ENCODE measurements around the gene CAMK2G.

Gene CAMK2G

GRCh38 chr10:73878365-73878764 is 4.0 kb upstream of the CAMK2G start:
- no peak for DNase-seq

GRCh38 chr10:73877533-73878160 is 3.3 kb upstream of the CAMK2G start:
- DNase-seq, result no peak

GRCh38 chr10:73876971-73877370 is 2.6 kb upstream of the CAMK2G start:
- DNase-seq, result no peak

- no peak for DNase-seq
These were observed 2.2 kb upstream of the CAMK2G start for GRCh38 chr10:73876566-73876965.

- DNase-seq, result no peak
These were observed 1.8 kb upstream of the CAMK2G start for GRCh38 chr10:73876157-73876556.

GRCh38 chr10:73875139-73875475 is 752 bp upstream of the CAMK2G start:
- DNase-seq, result peak; percentile 22

GRCh38 chr10:73873838-73874215 is 528 bp downstream of the CAMK2G start:
- peak; percentile 34 for DNase-seq

- DNase-seq, result no peak
These were observed 1.1 kb downstream of the CAMK2G start for GRCh38 chr10:73873142-73873837.

- no peak for DNase-seq
These were observed 2.1 kb downstream of the CAMK2G start for GRCh38 chr10:73872190-73872710.

GRCh38 chr10:73871295-73872189 is 2.8 kb downstream of the CAMK2G start:
- no peak for DNase-seq

GRCh38 chr10:73868655-73869195 is 5.6 kb downstream of the CAMK2G start:
- no peak for DNase-seq

- DNase-seq, result no peak
These were observed 6.3 kb downstream of the CAMK2G start for GRCh38 chr10:73867871-73868631.

- no peak for DNase-seq
These were observed 7.1 kb downstream of the CAMK2G start for GRCh38 chr10:73867126-73867807.

- no peak for DNase-seq
These were observed 7.7 kb downstream of the CAMK2G start for GRCh38 chr10:73866621-73867020.

- DNase-seq, result peak; percentile 30
These were observed 8.6 kb downstream of the CAMK2G start for GRCh38 chr10:73865459-73866442.

- no peak for DNase-seq
These were observed 9.3 kb downstream of the CAMK2G start for GRCh38 chr10:73865107-73865458.

GRCh38 chr10:73864229-73864628 is 10.1 kb downstream of the CAMK2G start:
- no peak for DNase-seq

GRCh38 chr10:73863039-73863817 is 11.1 kb downstream of the CAMK2G start:
- DNase-seq, result no peak

GRCh38 chr10:73862011-73862410 is 12.3 kb downstream of the CAMK2G start:
- DNase-seq, result no peak
